HepG2 (cell line): ENCODE results near the gene CRY1. TPM values are rescaled to one million over a fixed set of nuclear protein-coding genes. Genes with fewer than 3 reads are reported as not detected.

Experiments used
- ATF3 ChIP-seq: sonication (generic); formaldehyde crosslinking; IDR thresholded peaks from 2 replicates; pipeline ENCODE4 v1.4.0; 2020; ENCODE audit warnings: missing genetic modification reagents
- ATRX ChIP-seq: sonication (generic); formaldehyde crosslinking; IDR thresholded peaks from 2 replicates; pipeline ENCODE4 v1.4.0; 2020; ENCODE audit warnings: missing genetic modification reagents, borderline replicate concordance
- CAMTA2 ChIP-seq: sonication (generic); formaldehyde crosslinking; IDR thresholded peaks from 2 replicates; pipeline ENCODE4 v1.4.0; 2020; ENCODE audit warnings: mild to moderate bottlenecking, missing genetic modification reagents, borderline replicate concordance
- DR1 ChIP-seq: sonication (generic); formaldehyde crosslinking; IDR thresholded peaks from 2 replicates; pipeline ENCODE4 v1.8.0; 2021; ENCODE audit warnings: mild to moderate bottlenecking, missing genetic modification reagents, inconsistent platforms
- GLMP ChIP-seq: sonication (generic); formaldehyde crosslinking; IDR thresholded peaks from 2 replicates; pipeline ENCODE4 v1.9.0; 2021; ENCODE audit warnings: missing genetic modification reagents, mild to moderate bottlenecking, borderline replicate concordance
- KLF16 ChIP-seq, 2 experiments: sonication (generic) in 1 of 2; formaldehyde crosslinking in 1 of 2; IDR thresholded peaks; 2 replicates each; pipeline versions ENCODE4 v1.6.1 to v1.8.0; 2016 to 2023; ENCODE audit warnings: missing genetic modification reagents in 2 of 2, missing compliant biosample characterization in 1 of 2
- MAFF ChIP-seq: IDR thresholded peaks from 2 replicates; pipeline ENCODE4 v1.6.1; 2011; ENCODE audit warnings: low read depth, low read length, improper control_type of control experiment
- THYN1 ChIP-seq: sonication (generic); formaldehyde crosslinking; IDR thresholded peaks from 2 replicates; pipeline ENCODE4 v1.8.1; 2023; ENCODE audit warnings: low read depth, mild to moderate bottlenecking, moderate library complexity, missing genetic modification reagents, borderline replicate concordance
- ZBTB42 ChIP-seq: sonication (generic); formaldehyde crosslinking; IDR thresholded peaks from 2 replicates; pipeline ENCODE4 v1.5.0; 2020; ENCODE audit warnings: mild to moderate bottlenecking, missing genetic modification reagents
- ZNF430 ChIP-seq: sonication (generic); formaldehyde crosslinking; IDR thresholded peaks from 2 replicates; pipeline ENCODE4 v1.9.0; 2021; ENCODE audit warnings: mild to moderate bottlenecking, missing genetic modification reagents
- ZNF441 ChIP-seq: sonication (generic); formaldehyde crosslinking; IDR thresholded peaks from 2 replicates; pipeline ENCODE4 v1.7.0; 2021; ENCODE audit warnings: missing genetic modification reagents, borderline replicate concordance
- ZNF850 ChIP-seq: sonication (generic); formaldehyde crosslinking; conservative IDR thresholded peaks from 2 replicates; pipeline ENCODE4 v1.9.0; 2021; ENCODE audit warnings: mild to moderate bottlenecking, missing genetic modification reagents
- polyA plus RNA-seq, 8 experiments: library from polyadenylated mRNA; depleted of rRNA in 3 of 8; stranded (reverse) in 7 of 8; unstranded in 1 of 8; fragments of >200 nt; fragmentation: Illumina TruSeq in 4 of 8; extraction: Trizol in 4 of 8; gene quantifications; 2 replicates each; pipeline versions ENCODE4 v1.2.1 to v1.2.3, GENCODE V29; 2011 to 2016; ENCODE audit warnings: low read depth in 4 of 8, missing spikeins in 1 of 8, mixed read lengths in 1 of 8; ENCODE audit not compliant: insufficient read depth in 1 of 8
- total RNA-seq, 5 experiments: library from RNA; depleted of rRNA; stranded (reverse); fragments of >200 nt; fragmentation: Illumina TruSeq; extraction: Trizol; gene quantifications; 2 replicates each; pipeline ENCODE4 v1.2.3, GENCODE V29; 2016; ENCODE audit warnings: low read depth in 1 of 5
- TF ChIP-seq, protein P1 (sequence below), 2 experiments: fragments of 450-650 bp in 1 of 2; sonication (generic) in 1 of 2; formaldehyde crosslinking; IDR thresholded peaks; 2 replicates each; pipeline versions ENCODE4 v1.5.0 to v1.8.0; 2020 to 2022; ENCODE audit warnings: mild to moderate bottlenecking in 1 of 2, missing genetic modification reagents in 1 of 2
- TF ChIP-seq, protein P2 (sequence below), 2 experiments: sonication (generic) in 1 of 2; formaldehyde crosslinking in 1 of 2; IDR thresholded peaks; 2 replicates each; pipeline versions ENCODE4 v1.6.1 to v1.9.0; 2014 to 2022; ENCODE audit warnings: antibody characterized with exemption in 1 of 2, borderline replicate concordance in 1 of 2, inconsistent platforms in 1 of 2, low read depth in 1 of 2, missing genetic modification reagents in 1 of 2
- TF ChIP-seq, protein P3 (sequence below): sonication (generic); formaldehyde crosslinking; IDR thresholded peaks from 2 replicates; pipeline ENCODE4 v1.5.0; 2020; ENCODE audit warnings: missing genetic modification reagents
- TF ChIP-seq, protein P4 (sequence below): sonication (generic); formaldehyde crosslinking; IDR thresholded peaks from 2 replicates; pipeline ENCODE4 v1.4.0; 2020; ENCODE audit warnings: mild to moderate bottlenecking, missing genetic modification reagents

Gene CRY1
- total and polyA plus RNA-seq, 2 of the 13 experiments (the other 11 are each of a cell fraction or from before 2014, with no cell fraction given): 11.4 to 13.9 TPM

- no peak for TF ChIP-seq CAMTA2 (CRISPR knock-in tag)
- TF ChIP-seq, protein P1, sequence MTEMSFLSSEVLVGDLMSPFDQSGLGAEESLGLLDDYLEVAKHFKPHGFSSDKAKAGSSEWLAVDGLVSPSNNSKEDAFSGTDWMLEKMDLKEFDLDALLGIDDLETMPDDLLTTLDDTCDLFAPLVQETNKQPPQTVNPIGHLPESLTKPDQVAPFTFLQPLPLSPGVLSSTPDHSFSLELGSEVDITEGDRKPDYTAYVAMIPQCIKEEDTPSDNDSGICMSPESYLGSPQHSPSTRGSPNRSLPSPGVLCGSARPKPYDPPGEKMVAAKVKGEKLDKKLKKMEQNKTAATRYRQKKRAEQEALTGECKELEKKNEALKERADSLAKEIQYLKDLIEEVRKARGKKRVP (CRISPR knock-in tag; IDR thresholded peaks at IDR 0.05): peak in 1 of 2 experiments; percentile 37; a peak in 1 of 4 replicates
- TF ChIP-seq, protein P2, sequence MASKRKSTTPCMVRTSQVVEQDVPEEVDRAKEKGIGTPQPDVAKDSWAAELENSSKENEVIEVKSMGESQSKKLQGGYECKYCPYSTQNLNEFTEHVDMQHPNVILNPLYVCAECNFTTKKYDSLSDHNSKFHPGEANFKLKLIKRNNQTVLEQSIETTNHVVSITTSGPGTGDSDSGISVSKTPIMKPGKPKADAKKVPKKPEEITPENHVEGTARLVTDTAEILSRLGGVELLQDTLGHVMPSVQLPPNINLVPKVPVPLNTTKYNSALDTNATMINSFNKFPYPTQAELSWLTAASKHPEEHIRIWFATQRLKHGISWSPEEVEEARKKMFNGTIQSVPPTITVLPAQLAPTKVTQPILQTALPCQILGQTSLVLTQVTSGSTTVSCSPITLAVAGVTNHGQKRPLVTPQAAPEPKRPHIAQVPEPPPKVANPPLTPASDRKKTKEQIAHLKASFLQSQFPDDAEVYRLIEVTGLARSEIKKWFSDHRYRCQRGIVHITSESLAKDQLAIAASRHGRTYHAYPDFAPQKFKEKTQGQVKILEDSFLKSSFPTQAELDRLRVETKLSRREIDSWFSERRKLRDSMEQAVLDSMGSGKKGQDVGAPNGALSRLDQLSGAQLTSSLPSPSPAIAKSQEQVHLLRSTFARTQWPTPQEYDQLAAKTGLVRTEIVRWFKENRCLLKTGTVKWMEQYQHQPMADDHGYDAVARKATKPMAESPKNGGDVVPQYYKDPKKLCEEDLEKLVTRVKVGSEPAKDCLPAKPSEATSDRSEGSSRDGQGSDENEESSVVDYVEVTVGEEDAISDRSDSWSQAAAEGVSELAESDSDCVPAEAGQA (IDR thresholded peaks at IDR 0.05; ENCODE audit: low read depth): no peak
- TF ChIP-seq, protein P2 (CRISPR knock-in tag; IDR thresholded peaks at IDR 0.05; ENCODE audit: borderline replicate concordance): no peak
- no peak for TF ChIP-seq THYN1
- 0 out of 2 replicates have a peak, but pooled peaks have one; percentile 16 for TF ChIP-seq ZNF441 (CRISPR knock-in tag)
- TF ChIP-seq DR1 (CRISPR knock-in tag): no peak
- no peak for TF ChIP-seq ZNF850
- TF ChIP-seq ATRX (CRISPR knock-in tag): no peak
- TF ChIP-seq, protein P3, sequence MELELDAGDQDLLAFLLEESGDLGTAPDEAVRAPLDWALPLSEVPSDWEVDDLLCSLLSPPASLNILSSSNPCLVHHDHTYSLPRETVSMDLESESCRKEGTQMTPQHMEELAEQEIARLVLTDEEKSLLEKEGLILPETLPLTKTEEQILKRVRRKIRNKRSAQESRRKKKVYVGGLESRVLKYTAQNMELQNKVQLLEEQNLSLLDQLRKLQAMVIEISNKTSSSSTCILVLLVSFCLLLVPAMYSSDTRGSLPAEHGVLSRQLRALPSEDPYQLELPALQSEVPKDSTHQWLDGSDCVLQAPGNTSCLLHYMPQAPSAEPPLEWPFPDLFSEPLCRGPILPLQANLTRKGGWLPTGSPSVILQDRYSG (CRISPR knock-in tag): no peak
- TF ChIP-seq, protein P4, sequence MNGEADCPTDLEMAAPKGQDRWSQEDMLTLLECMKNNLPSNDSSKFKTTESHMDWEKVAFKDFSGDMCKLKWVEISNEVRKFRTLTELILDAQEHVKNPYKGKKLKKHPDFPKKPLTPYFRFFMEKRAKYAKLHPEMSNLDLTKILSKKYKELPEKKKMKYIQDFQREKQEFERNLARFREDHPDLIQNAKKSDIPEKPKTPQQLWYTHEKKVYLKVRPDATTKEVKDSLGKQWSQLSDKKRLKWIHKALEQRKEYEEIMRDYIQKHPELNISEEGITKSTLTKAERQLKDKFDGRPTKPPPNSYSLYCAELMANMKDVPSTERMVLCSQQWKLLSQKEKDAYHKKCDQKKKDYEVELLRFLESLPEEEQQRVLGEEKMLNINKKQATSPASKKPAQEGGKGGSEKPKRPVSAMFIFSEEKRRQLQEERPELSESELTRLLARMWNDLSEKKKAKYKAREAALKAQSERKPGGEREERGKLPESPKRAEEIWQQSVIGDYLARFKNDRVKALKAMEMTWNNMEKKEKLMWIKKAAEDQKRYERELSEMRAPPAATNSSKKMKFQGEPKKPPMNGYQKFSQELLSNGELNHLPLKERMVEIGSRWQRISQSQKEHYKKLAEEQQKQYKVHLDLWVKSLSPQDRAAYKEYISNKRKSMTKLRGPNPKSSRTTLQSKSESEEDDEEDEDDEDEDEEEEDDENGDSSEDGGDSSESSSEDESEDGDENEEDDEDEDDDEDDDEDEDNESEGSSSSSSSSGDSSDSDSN (CRISPR knock-in tag): no peak
- no peak for TF ChIP-seq MAFF
- TF ChIP-seq ZNF430: no peak
- peak; percentile 82; the same call in 1 of the 2 replicates for TF ChIP-seq ZBTB42 (CRISPR knock-in tag)
- TF ChIP-seq GLMP (CRISPR knock-in tag): no peak
- TF ChIP-seq KLF16 (CRISPR knock-in tag; IDR thresholded peaks at IDR 0.05): no peak
- TF ChIP-seq ATF3: peak; percentile 67
Measured at GRCh38 chr12:106975993-106976658, 117.2 kb downstream of the CRY1 start (continued).
